HEK293 (cell line): ENCODE results near the gene FREM1.

Experiments
- BCL6B ChIP-seq: fragments of 450-650 bp; formaldehyde crosslinking; IDR thresholded peaks from 2 replicates; pipeline ENCODE4 v1.5.1; 2017; ENCODE audit warnings: missing biosample characterization, missing genetic modification characterization
- HOXA7 ChIP-seq: sonication (generic); formaldehyde crosslinking; IDR thresholded peaks from 2 replicates; pipeline ENCODE4 v1.8.1; 2022; ENCODE audit warnings: missing genetic modification reagents, borderline replicate concordance
- KLF8 ChIP-seq: fragments of 450-650 bp; formaldehyde crosslinking; IDR thresholded peaks from 2 replicates; pipeline ENCODE4 v1.5.1; 2016; ENCODE audit warnings: missing biosample characterization, missing genetic modification characterization
- MZF1 ChIP-seq: fragments of 450-650 bp; formaldehyde crosslinking; IDR thresholded peaks from 2 replicates; pipeline ENCODE4 v1.5.1; 2017; ENCODE audit warnings: missing biosample characterization, missing genetic modification characterization, borderline replicate concordance
- RBAK ChIP-seq: fragments of 450-650 bp; formaldehyde crosslinking; IDR thresholded peaks from 2 replicates; pipeline ENCODE4 v1.5.1; 2016; ENCODE audit warnings: missing biosample characterization, missing genetic modification characterization
- SALL2 ChIP-seq: fragments of 450-650 bp; formaldehyde crosslinking; IDR thresholded peaks from 2 replicates; pipeline ENCODE4 v1.5.0; 2017; ENCODE audit warnings: missing biosample characterization, mild to moderate bottlenecking, missing genetic modification characterization, borderline replicate concordance
- SCRT2 ChIP-seq: fragments of 450-650 bp; formaldehyde crosslinking; IDR thresholded peaks from 2 replicates; pipeline ENCODE4 v1.5.1; 2016; ENCODE audit warnings: missing biosample characterization, missing genetic modification characterization
- YY1 ChIP-seq: fragments of 450-650 bp; formaldehyde crosslinking; IDR thresholded peaks from 2 replicates; pipeline ENCODE4 v1.5.1; 2018; ENCODE audit warnings: missing biosample characterization, missing genetic modification characterization
- ZBTB21 ChIP-seq: fragments of 450-650 bp; formaldehyde crosslinking; IDR thresholded peaks from 2 replicates; pipeline ENCODE4 v1.5.1; 2017; ENCODE audit warnings: missing biosample characterization, missing genetic modification characterization
- ZBTB26 ChIP-seq: fragments of 450-650 bp; formaldehyde crosslinking; optimal IDR thresholded peaks from 2 replicates; pipeline ENCODE3; 2016; ENCODE audit warnings: missing biosample characterization, mild to moderate bottlenecking, missing genetic modification characterization
- ZBTB7A ChIP-seq: fragments of 450-650 bp; formaldehyde crosslinking; IDR thresholded peaks from 2 replicates; pipeline ENCODE4 v1.5.1; 2016; ENCODE audit warnings: low read depth, missing biosample characterization, missing genetic modification characterization
- ZNF148 ChIP-seq: fragments of 450-650 bp; formaldehyde crosslinking; IDR thresholded peaks from 2 replicates; pipeline ENCODE4 v1.5.0; 2017; ENCODE audit warnings: missing biosample characterization, missing genetic modification characterization, borderline replicate concordance
- ZNF155 ChIP-seq: fragments of 450-650 bp; formaldehyde crosslinking; IDR thresholded peaks from 2 replicates; pipeline ENCODE4 v1.5.1; 2016; ENCODE audit warnings: missing biosample characterization, missing genetic modification characterization
- ZNF211 ChIP-seq: fragments of 450-650 bp; formaldehyde crosslinking; IDR thresholded peaks from 2 replicates; pipeline ENCODE4 v1.5.1; 2016; ENCODE audit warnings: low read depth, missing biosample characterization, missing genetic modification characterization
- ZNF221 ChIP-seq: fragments of 450-650 bp; formaldehyde crosslinking; IDR thresholded peaks from 2 replicates; pipeline ENCODE4 v1.5.1; 2017; ENCODE audit warnings: missing biosample characterization, missing genetic modification characterization, borderline replicate concordance
- ZNF223 ChIP-seq: fragments of 450-650 bp; formaldehyde crosslinking; IDR thresholded peaks from 2 replicates; pipeline ENCODE4 v1.5.1; 2016; ENCODE audit warnings: missing biosample characterization, missing genetic modification characterization
- ZNF366 ChIP-seq: fragments of 450-650 bp; formaldehyde crosslinking; conservative IDR thresholded peaks from 2 replicates; pipeline ENCODE4 v1.5.1; 2016; ENCODE audit warnings: missing biosample characterization, missing genetic modification characterization
- ZNF426 ChIP-seq: fragments of 450-650 bp; formaldehyde crosslinking; IDR thresholded peaks from 2 replicates; pipeline ENCODE4 v1.5.1; 2017; ENCODE audit warnings: missing biosample characterization, missing genetic modification characterization, mild to moderate bottlenecking, inconsistent platforms, moderate library complexity
- ZNF48 ChIP-seq: fragments of 450-650 bp; formaldehyde crosslinking; IDR thresholded peaks from 2 replicates; pipeline ENCODE4 v1.5.1; 2016; ENCODE audit warnings: missing biosample characterization, missing genetic modification characterization
- ZNF548 ChIP-seq: fragments of 450-650 bp; formaldehyde crosslinking; IDR thresholded peaks from 2 replicates; pipeline ENCODE4 v1.5.1; 2016; ENCODE audit warnings: missing biosample characterization, missing genetic modification characterization
- ZNF549 ChIP-seq: fragments of 450-650 bp; IDR thresholded peaks from 2 replicates; pipeline ENCODE4 v1.5.1; 2018; ENCODE audit warnings: missing biosample characterization, missing genetic modification characterization, mild to moderate bottlenecking, inconsistent platforms, moderate library complexity
- ZNF571 ChIP-seq: fragments of 450-650 bp; formaldehyde crosslinking; IDR thresholded peaks from 2 replicates; pipeline ENCODE4 v1.5.0; 2017; ENCODE audit warnings: missing biosample characterization, missing genetic modification characterization
- ZNF610 ChIP-seq: fragments of 450-650 bp; formaldehyde crosslinking; IDR thresholded peaks from 2 replicates; pipeline ENCODE4 v1.5.1; 2016; ENCODE audit warnings: missing biosample characterization, missing genetic modification characterization, borderline replicate concordance
- ZNF660 ChIP-seq: fragments of 450-650 bp; IDR thresholded peaks from 2 replicates; pipeline ENCODE4 v1.5.1; 2018; ENCODE audit warnings: missing biosample characterization, mild to moderate bottlenecking, missing genetic modification characterization
- ZNF747 ChIP-seq: fragments of 450-650 bp; formaldehyde crosslinking; IDR thresholded peaks from 2 replicates; pipeline ENCODE4 v1.5.1; 2016; ENCODE audit warnings: missing biosample characterization, missing genetic modification characterization
- ZNF785 ChIP-seq: fragments of 450-650 bp; formaldehyde crosslinking; IDR thresholded peaks from 2 replicates; pipeline ENCODE4 v1.5.1; 2016; ENCODE audit warnings: missing biosample characterization, missing genetic modification characterization
- ZNF830 ChIP-seq: fragments of 450-650 bp; IDR thresholded peaks from 2 replicates; pipeline ENCODE4 v1.5.0; 2018; ENCODE audit warnings: missing biosample characterization, missing genetic modification characterization, low read depth, mild to moderate bottlenecking, moderate library complexity
- TF ChIP-seq, protein P1 (sequence below): fragments of 450-650 bp; formaldehyde crosslinking; conservative IDR thresholded peaks from 2 replicates; pipeline ENCODE4 v1.5.1; 2016; ENCODE audit warnings: low read depth, missing biosample characterization, missing genetic modification characterization
- TF ChIP-seq, protein P2 (sequence below): fragments of 450-650 bp; formaldehyde crosslinking; IDR thresholded peaks from 2 replicates; pipeline ENCODE4 v1.5.1; 2016; ENCODE audit warnings: missing biosample characterization, missing genetic modification characterization

FREM1 gene

GRCh38 chr9:14693251-14693861 is 216.9 kb downstream of the FREM1 start, which contains the start of gene ZDHHC21 (continued):
- TF ChIP-seq ZBTB26 (tag by site-specific recombination) = peak; percentile 84
- TF ChIP-seq ZNF155 (tag by site-specific recombination) = no peak
- TF ChIP-seq ZNF610 (tag by site-specific recombination) = no peak
- TF ChIP-seq ZNF148 (tag by site-specific recombination) = no peak
- TF ChIP-seq BCL6B (tag by site-specific recombination) = no peak
- TF ChIP-seq ZBTB21 (tag by site-specific recombination) = no peak
- TF ChIP-seq KLF8 (tag by site-specific recombination) = peak; percentile 59; the same call in 1 of the 2 replicates
- TF ChIP-seq ZNF747 (tag by site-specific recombination) = no peak
- TF ChIP-seq ZNF221 (tag by site-specific recombination) = no peak
- TF ChIP-seq SALL2 = no peak
- no peak for TF ChIP-seq MZF1 (tag by site-specific recombination)
- TF ChIP-seq ZNF571 (tag by site-specific recombination) = no peak
- TF ChIP-seq ZNF660 (tag by site-specific recombination) = no peak
- TF ChIP-seq, protein P1, sequence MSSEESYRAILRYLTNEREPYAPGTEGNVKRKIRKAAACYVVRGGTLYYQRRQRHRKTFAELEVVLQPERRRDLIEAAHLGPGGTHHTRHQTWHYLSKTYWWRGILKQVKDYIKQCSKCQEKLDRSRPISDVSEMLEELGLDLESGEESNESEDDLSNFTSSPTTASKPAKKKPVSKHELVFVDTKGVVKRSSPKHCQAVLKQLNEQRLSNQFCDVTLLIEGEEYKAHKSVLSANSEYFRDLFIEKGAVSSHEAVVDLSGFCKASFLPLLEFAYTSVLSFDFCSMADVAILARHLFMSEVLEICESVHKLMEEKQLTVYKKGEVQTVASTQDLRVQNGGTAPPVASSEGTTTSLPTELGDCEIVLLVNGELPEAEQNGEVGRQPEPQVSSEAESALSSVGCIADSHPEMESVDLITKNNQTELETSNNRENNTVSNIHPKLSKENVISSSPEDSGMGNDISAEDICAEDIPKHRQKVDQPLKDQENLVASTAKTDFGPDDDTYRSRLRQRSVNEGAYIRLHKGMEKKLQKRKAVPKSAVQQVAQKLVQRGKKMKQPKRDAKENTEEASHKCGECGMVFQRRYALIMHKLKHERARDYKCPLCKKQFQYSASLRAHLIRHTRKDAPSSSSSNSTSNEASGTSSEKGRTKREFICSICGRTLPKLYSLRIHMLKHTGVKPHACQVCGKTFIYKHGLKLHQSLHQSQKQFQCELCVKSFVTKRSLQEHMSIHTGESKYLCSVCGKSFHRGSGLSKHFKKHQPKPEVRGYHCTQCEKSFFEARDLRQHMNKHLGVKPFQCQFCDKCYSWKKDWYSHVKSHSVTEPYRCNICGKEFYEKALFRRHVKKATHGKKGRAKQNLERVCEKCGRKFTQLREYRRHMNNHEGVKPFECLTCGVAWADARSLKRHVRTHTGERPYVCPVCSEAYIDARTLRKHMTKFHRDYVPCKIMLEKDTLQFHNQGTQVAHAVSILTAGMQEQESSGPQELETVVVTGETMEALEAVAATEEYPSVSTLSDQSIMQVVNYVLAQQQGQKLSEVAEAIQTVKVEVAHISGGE (tag by site-specific recombination) = peak; percentile 90
- TF ChIP-seq ZNF211 (tag by site-specific recombination) = no peak
- no peak for TF ChIP-seq ZNF48
- TF ChIP-seq ZNF426 (tag by site-specific recombination) = no peak
- no peak for TF ChIP-seq RBAK (tag by site-specific recombination)
- no peak for TF ChIP-seq ZNF223 (tag by site-specific recombination)
- no peak for TF ChIP-seq ZBTB7A
- TF ChIP-seq ZNF785 (tag by site-specific recombination) = no peak
- no peak for TF ChIP-seq ZNF830 (tag by site-specific recombination)
- TF ChIP-seq HOXA7 (CRISPR knock-in tag) = no peak
- no peak for TF ChIP-seq ZNF548
- no peak for TF ChIP-seq SCRT2 (tag by site-specific recombination)
- TF ChIP-seq, protein P2, sequence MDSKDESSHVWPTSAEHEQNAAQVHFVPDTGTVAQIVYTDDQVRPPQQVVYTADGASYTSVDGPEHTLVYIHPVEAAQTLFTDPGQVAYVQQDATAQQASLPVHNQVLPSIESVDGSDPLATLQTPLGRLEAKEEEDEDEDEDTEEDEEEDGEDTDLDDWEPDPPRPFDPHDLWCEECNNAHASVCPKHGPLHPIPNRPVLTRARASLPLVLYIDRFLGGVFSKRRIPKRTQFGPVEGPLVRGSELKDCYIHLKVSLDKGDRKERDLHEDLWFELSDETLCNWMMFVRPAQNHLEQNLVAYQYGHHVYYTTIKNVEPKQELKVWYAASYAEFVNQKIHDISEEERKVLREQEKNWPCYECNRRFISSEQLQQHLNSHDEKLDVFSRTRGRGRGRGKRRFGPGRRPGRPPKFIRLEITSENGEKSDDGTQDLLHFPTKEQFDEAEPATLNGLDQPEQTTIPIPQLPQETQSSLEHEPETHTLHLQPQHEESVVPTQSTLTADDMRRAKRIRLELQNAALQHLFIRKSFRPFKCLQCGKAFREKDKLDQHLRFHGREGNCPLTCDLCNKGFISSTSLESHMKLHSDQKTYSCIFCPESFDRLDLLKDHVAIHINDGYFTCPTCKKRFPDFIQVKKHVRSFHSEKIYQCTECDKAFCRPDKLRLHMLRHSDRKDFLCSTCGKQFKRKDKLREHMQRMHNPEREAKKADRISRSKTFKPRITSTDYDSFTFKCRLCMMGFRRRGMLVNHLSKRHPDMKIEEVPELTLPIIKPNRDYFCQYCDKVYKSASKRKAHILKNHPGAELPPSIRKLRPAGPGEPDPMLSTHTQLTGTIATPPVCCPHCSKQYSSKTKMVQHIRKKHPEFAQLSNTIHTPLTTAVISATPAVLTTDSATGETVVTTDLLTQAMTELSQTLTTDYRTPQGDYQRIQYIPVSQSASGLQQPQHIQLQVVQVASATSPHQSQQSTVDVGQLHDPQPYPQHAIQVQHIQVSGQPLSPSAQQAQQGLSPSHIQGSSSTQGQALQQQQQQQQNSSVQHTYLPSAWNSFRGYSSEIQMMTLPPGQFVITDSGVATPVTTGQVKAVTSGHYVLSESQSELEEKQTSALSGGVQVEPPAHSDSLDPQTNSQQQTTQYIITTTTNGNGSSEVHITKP (tag by site-specific recombination) = peak; percentile 96
- no peak for TF ChIP-seq ZNF366 (tag by site-specific recombination)
- no peak for TF ChIP-seq YY1 (tag by site-specific recombination)
- TF ChIP-seq ZNF549 (tag by site-specific recombination) = no peak
